ENCODE measurements around the gene IL17RC.

GRCh38 chr3:9918261-9919038 lies 1.6 kb downstream of the IL17RC start:
- TF ChIP-seq CTCF (IDR thresholded peaks at IDR 0.05): no peak
- no peak for TF ChIP-seq POLR2A (IDR thresholded peaks at IDR 0.05)

All from esophagus squamous epithelium (tissue), 4 donors.